HCEC 1CT (cell line): ENCODE measurements around the gene PRSS36.
"Not testable (repeated sequence)": the region's sequence is repeated elsewhere in the genome, so short reads cannot be mapped to it uniquely, and the experiment has no call there.

ENCODE experiments used
- DNase-seq: peaks from one replicate; pipeline ENCODE4 v3.0.0-alpha.2; 2017

The PRSS36 gene

DNA sequence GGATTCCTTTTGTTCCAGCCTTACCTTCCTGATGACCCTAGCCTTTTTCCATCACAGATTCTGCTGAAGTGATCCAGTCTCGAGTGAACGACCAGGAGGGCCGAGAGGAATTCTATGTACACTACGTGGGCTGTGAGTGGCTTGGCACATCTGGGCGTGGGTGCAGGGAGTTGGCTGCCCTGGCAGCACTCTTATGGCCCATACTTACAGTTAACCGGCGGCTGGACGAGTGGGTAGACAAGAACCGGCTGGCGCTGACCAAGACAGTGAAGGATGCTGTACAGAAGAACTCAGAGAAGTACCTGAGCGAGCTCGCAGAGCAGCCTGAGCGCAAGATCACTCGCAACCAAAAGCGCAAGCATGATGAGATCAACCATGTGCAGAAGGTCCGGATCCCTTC is 29.7 kb downstream of the PRSS36 start:
- no peak for DNase-seq

DNA sequence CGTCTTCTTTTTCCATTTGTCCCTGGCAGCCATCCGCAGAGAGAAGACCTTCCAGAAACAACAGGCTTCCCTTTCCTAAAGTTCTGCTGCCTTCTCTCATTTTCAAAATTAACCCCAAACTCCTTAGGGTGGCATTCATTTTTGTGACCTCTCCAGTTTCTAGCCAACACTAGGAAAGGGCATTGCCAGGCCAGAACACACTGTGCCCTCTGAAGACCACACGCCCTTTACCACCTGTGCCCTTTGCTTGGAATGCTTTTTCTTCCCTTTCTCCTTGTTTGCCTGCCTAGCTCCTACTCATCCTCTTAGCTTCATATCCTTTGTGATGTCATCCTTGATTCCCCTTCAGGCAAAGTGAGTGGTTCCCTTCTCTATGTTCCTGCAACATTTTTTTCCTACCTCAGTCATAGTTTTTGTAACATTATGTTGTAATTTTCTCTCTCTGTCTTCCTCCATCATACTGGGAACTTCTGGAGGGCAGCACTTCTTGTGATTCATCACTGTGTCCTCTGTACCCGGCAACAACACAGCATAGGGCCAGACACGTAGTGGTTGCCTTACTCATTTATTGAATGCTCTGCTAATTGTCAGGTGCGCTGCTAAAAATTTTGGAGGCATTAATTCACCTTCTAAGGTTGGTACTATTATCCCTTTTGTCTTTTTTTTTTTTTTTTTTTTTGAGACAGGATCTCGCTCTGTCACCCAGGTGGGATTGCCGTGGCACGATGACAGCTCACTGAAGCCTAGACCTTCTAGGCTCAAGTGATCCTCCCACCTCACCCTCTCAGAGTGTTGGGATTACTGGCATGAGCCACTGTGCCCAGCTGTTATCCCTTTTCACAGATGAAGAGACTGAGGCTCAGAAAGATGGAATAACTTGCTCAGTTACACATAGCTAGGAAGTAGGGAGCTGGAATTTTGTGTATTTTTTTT is 31.4 kb downstream of the PRSS36 start:
- DNase-seq: peak; percentile 82

DNA sequence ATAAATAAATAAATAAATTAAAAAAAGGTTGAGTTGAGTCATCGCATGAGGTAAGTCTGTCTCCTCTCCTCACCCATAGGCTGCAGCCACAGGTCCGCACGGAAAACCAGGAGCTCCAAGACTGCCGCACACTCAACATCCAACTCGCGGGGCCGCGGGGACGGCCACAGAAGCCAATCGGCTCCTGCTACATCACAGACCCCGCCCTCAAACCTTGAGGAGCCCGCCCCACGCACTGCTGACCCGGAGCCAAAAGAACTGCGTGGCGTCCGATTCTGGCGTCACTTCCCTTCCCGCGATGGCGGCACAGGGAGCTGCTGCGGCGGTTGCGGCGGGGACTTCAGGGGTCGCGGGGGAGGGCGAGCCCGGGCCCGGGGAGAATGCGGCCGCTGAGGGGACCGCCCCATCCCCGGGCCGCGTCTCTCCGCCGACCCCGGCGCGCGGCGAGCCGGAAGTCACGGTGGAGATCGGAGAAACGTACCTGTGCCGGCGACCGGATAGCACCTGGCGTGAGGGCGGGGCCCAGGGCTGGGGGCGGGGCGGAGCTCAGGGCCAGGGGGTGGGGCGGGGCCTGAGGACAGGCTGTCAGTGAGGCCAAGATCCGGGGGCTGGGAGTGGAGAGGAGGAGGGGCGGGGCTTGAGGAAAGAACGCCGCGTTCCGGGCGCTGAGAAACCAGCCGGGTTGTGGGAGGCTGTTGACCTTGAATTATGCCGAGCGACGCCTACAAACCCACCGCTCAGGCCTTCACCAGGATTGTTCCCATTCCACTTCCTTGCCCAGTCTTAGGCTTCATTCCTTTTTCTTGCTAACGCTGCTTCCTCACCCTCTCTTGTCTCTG is 32.3 kb downstream of the PRSS36 start, which contains the start of gene KAT8:
TSS of gene KAT8 (plus strand) at position 281 of the 839 bp plus-strand sequence. CDS start at position 299, 18 bp downstream.
- DNase-seq: peak; percentile 98

DNA sequence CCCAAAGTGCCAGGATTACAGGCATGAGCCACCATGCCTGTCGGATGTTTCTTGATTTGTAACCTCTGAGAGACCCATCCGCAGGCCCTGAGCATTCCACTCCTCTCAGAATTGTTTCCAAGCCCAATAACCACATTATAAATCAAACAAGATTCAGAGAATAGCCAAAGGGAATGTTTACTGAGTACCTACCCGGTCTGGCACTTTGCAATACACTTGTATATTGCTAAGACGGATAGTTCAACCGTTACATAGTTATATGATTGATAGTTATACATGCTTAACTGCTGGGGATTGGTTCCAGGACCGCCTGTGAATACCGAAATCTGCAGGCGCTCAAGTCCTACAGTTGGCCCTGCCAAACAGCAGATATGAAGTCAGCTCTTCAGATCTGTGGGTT is 35.4 kb downstream of the PRSS36 start:
- no peak for DNase-seq

DNA sequence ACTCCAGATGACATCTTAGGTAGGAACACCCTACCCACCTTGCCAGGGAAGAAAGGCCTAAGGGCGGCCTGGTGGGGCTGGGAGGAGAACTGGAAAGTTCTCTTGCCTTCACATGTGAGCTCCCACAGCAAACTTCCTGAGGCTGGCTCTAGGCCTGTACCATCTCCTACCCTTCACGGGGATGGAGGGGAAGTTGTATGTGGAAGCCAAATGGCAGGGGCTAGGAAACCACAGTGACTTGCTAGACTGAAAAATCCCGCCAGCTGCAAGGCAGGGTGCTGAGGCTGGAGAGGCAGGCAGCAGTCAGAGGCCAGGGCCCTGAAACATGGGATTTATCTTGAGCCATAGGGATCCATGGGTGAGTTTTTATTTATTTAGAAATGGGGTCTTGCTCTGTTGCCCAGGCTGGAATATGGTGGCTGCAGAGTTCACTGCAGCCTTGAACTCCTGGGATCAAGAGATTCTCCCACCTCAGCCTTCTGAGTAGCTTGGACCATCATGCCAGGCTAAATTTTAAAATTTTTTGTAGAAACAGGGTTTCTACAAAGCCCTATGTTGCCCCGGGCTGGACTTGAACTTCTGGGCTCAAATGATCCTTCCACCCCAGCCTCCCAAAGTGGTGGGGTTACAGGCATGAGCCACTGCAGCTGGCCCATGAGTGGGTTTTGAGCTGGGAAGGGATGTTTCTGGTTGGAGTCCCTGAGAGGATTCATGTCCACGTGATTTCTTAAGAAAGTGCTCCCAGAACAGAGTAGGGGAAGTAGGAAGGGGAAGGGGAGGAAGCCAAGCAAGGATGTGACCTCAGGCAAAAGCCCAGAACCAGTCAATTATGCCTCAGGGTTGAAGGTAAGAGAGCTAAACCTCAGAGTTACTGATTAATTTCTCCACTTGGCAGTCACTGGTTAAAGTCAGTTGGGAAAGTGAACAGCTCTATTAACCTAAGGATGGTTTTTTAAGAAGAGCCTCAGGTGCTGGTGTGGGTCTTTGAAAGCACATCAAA is 36.4 kb downstream of the PRSS36 start:
- DNase-seq: no peak

DNA sequence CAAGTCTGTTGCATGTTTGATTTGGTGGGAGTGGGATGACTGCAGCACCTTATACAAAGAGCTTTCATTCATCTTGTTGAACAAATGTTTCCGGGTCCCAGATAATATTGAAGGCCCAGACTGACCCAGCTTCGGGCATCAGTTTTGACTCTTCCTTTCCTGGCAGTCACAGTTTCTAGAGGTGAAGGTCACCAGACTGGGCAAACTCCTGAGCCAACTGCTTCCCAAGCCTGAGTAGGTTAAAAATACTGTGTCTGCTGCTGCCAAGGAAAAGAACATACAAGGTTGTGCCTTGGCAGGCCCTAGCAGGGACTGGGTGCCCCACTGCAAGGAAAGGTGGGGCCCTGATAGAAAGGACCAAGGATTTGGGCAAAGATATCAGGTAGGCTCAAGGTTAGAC is 37.2 kb downstream of the PRSS36 start:
- DNase-seq: no peak

DNA sequence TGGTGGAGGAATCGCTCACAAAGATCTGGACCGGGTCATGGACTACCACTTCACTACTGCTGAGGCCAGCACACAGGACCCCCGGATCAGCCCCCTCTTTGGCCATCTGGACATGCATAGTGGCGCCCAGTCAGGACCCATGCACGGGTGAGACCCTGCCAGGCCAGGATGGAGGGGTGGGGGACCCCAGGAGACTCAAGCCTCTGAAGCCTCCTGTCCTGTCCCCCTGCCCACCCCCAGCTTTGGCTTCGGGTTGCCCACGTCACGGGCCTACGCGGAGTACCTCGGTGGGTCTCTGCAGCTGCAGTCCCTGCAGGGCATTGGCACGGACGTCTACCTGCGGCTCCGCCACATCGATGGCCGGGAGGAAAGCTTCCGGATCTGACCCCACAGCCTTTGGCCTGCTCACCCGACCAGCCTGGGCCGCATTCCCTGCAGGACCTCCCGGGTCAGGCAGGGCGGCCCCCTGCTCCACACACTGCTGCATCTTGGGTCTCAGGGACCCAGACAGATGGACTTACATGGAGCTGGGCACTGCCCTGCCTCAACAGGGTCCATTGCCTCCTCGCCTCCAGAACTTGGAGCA is 37.9 kb downstream of the PRSS36 start:
- DNase-seq: no peak

DNA sequence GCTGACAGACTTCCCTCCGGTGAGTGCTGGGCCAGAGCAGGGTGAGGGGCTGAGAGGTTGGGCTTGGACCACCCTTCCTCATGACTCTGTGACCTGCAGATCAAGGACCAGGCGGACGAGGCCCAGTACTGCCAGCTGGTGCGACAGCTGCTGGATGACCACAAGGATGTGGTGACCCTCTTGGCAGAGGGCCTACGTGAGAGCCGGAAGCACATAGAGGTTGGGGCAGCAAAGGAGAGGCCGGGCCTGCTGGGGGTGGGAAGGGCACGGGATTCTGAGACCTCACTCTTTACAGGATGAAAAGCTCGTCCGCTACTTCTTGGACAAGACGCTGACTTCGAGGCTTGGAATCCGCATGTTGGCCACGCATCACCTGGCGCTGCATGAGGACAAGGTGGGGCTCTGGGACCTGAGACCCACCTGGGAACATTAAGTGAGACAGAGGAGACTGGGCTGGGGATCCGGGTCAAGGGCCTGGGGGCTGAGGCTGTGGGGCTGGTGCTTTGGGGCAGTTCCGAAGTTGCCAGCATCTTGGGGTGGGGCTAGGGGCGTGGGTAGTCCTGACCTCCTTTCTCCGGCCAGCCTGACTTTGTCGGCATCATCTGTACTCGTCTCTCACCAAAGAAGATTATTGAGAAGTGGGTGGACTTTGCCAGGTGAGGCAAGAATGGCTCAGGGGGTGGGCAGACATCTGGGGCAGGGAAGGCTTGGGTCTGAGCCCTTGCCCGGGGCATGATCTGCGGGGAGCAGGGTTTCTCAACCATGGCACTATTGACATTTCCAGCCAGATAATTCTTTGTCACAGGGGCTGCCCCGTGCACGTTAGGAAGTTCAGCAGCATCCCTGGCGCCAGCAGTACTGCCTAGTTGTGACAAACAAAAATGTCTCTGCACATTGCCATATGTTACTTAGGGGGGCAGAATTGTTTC is 39.5 kb downstream of the PRSS36 start:
- no peak for DNase-seq

DNA sequence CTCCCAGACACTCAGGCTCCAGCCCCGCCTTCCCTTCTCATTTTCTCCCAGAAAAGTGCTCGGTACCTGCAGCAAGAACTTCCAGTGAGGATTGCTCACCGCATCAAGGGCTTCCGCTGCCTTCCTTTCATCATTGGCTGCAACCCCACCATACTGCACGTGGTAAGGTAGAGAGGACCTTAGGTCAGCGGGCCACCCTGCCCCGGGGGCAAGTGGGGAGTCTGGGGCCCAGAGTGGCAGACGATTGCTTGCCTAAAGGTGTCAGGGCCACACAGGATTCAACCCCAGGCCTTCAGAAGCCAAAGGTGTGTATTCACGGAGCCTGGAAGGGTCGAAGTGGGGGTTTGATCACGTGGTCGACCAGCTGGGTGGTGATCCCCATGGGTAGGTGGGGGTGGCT is 40.2 kb downstream of the PRSS36 start:
- DNase-seq: no peak

DNA sequence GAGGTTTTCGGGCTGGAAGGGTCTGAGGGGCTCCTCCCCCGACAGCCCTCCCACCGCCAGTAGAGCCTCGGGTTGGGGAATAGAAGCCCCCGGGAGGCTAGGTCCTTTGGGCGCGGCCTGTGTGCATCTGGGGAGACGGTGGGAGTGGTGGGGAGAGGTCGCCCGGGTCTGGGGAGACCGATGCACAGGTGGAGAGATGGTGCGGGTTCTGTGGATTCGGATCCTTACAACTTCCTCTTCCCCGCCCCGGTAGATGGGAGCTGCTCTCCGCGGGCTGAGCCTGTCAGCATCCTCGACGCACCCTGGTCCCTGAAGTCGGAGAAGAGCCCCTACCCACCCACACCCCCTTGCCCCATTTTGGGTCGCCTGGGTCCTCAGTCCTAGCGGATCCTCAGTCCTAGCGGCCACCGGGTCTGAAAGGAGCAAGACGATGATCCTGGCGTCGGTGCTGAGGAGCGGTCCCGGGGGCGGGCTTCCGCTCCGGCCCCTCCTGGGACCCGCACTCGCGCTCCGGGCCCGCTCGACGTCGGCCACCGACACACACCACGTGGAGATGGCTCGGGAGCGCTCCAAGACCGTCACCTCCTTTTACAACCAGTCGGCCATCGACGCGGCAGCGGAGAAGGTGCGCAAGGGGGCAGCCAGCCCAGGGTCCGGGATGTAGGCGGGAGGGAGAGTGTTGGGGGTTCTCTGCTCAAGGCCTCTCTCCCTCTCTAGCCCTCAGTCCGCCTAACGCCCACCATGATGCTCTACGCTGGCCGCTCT is 40.9 kb downstream of the PRSS36 start:
- no peak for DNase-seq

DNA sequence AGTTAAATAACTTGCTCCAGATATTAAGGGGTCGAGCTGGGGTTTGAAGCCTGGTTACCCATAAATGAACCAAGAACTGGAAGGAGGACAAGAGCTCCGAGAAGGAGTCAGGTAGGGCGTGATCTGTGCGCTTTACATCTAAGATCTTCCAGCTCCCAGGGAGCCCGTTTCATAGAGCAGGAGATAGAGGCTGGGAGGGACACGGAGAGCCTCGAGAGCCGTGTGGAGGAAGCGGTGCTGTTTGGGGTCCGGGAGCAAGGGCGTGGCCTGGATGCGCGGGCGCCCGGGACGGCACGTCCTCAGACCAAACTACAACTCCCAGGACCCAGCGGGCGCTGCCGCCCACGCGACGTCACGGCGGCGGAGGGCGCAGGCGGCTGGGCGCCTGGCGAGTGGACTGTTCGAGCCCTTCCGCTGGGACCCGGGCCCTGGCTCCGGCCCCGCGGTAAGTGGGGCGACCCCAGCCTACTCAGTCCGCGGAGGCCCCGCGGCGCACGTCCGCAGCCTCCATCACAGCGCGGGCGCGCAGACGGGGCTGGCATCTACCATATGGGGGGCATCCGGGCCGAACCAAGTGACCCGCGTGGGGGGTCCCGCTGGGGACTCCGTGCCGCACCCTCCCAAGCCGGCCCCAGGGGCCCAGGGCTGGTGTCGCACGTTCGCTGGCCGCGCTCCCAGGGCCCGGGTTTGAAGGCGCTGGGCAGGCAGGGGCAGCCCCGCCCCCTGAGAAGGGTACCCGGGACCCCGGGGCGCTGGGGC is 41.7 kb downstream of the PRSS36 start, which contains the start of gene BCKDK:
TSS of gene BCKDK (plus strand) at position 352 of the 759 bp plus-strand sequence. CDS start 838 bp downstream, outside the sequence.
- DNase-seq: peak; percentile 77

DNA sequence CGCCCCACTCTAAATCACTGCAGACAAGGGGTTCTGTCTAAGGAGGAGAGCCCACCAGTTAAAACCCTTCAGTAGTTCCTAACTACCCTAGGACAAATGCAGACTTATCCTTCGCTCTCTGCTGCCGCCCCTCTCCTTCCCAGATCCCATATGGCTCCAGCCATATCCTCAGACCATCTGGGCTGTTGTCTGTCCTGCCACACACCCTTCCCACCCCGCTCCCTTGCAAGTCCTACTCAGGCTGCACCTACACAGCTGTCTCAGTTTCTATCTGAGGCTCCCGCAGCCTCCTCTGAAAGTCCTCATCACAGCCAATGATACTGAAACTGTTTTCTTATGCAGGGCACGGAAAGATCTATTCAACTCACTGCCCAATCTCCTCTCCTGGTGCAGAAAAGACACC is 42.4 kb downstream of the PRSS36 start:
- DNase-seq: no peak

DNA sequence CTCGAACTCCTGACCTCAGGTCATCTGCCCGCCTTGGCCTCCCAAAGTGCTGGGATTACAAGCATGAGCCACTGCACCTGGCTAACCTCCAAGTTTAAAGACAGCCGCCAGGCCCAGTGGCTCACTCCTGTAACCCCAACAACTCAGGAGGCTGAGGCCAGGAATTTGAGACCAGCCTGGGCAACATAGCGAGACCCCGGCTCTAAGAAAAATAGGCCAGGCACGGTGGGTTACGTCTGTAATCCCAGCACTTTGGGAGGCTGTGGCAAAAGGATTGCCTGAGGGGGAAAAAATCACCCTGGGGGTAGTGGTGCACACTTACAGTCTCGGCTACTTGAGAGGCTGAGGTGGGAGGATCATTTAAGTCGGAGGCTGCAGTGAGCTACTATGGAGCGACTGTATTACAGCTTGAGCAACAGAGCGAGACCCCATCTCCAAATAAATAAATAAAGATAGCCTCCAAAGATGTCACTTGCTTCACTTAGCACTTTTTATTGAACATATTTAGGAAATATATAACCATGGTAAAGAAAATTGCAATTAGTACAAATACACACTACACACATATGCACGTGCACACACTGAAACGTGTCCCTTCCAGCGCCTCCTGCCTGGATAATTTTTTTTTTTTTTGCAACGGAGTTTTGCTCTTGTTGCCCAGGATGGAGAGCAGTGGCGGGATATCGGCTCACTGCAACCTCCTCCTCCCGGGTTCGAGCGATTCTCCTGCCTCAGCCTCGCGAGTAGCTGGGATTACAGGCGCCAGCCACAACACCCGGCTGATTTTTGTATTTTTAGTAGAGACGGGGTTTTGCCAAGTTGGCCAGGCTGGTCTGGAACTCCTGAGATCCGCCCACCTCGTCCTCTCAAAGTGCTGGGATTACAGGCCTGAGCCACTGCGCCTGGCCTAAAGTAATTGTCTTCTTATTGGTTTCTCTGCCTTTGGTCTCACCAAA is 43.1 kb downstream of the PRSS36 start:
- no peak for DNase-seq

DNA sequence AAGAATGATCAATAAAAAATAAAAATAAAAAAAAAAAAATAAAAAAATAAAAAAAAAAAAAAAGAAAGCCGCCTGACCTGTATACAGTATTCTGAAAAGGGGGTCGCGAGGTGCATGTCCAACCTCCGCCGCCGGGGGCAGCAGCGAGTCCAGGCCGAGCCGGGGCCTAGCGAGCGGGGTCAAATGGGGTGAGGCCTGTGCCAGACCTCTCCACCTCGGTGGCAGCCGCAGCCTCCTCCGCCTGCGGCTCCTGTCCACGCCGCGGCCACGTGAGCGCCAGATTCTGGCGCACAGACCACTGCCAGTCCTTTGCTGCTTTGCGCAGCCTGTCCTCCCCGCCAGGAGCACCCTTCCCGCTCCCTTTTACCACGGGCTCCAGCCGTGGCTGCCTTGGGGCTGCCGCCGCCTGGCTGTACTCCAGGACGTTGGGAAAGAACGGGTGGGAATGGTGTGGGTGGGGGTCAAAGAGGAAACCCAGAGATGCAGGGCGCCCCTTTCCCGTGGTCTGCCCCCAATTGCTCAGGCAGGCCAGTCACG is 44.1 kb downstream of the PRSS36 start:
- DNase-seq: peak; percentile 59

DNA sequence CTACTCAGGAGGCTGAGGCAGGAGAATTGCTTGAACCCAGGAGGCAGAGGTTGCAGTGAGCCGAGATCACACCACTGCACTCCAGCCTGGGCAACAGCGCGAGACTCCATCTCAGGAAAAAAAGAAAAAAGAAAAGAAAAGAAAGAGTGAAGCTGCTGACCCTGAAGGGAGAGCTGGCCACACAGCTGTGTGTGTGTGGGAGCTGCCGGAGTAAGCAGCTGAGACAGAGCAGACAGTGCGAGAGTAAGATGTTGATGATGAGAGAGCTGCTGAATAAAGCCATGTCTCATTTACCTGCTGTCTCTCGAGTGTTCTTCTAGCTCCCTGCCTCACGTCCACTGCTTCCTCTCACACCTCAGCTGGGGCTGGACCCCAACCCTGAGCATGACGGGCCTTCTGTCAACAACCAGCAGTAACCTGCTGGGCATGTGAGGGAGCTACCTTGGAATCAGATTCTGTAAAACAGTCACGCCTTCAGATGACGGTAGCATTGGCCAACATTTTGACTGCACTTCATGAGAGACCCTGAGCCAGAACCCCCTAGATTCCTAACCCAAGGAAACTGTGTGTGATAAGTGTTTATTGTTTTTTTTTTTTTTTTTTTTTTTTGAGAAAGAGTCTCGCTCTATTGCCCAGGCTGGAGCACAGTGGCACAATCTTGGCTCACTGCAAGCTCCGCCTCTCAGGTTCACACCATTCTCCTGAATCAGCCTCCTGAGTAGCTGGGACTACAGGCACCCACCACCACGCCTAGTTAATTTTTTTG is 48.8 kb downstream of the PRSS36 start:
- DNase-seq: not testable (repeated sequence)

DNA sequence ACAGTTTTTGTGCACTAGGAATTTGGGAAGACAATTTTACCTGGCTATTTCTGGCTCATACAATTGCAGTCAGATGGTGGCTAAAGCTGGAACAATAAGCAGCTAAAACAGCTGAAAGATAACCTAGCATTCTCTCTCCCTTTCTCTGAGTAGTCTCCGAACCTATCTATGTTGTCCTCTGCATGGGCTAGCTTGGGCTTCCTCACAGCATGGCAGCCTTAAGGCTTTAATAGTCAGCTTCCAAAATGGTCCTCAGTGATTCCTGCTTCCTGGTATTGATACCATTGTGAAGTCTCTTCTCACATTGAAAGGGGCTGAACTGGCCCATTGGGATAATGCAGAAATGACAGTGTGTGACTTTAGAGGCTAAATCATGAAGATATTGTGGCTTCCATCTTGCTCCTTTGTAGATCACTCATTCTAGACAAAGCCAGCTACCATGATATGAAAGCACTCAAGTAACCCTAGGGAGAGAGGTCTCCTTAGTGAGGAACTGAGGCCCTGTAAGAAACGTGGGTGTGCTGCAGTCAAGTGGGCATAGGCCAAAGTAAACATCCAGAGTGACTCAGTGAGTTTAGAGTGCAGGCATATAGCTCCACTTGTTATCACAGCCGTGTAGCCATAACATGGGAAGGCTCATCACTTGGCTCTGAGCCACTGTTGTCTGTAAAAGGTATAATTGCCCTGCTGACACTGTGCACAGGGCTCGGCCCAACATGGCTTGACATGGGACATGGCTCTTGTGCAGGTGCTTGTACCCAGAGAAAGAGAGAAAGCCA is 49.8 kb downstream of the PRSS36 start:
- DNase-seq: peak; percentile 59
